Femur (tissue), 1 donor: ENCODE data around the gene RPS6KC1.
"Not testable (repeated sequence)": the region's sequence is repeated elsewhere in the genome, so short reads cannot be mapped to it uniquely, and the experiment has no call there.

ENCODE experiments used
- DNase-seq: peaks from one replicate; pipeline ENCODE4 v3.0.0-alpha.2; 2017

The RPS6KC1 gene

GRCh38 chr1:213051127-213051880, at the start of gene RPS6KC1:
Gene RPS6KC1 (plus strand): TSS chr1:213051241. CDS start chr1:213051405, 164 bp downstream.
- peak; percentile 90 for DNase-seq

GRCh38 chr1:213003256-213003655, 47.8 kb upstream of the RPS6KC1 start:
- no peak for DNase-seq

- DNase-seq: no peak
Measured at GRCh38 chr1:213008564-213008963, 42.5 kb upstream of the RPS6KC1 start.

- DNase-seq: no peak
Measured at GRCh38 chr1:213014642-213015041, 36.4 kb upstream of the RPS6KC1 start.

- DNase-seq: peak; percentile 98
Measured at GRCh38 chr1:213015099-213016050, 35.7 kb upstream of the RPS6KC1 start, which contains the start of gene ANGEL2. Gene ANGEL2 (minus strand): TSS chr1:213015867. CDS start chr1:213015671, 196 bp downstream.

GRCh38 chr1:213017447-213018273, 33.4 kb upstream of the RPS6KC1 start:
- DNase-seq: no peak

- no peak for DNase-seq
Measured at GRCh38 chr1:213019450-213019849, 31.6 kb upstream of the RPS6KC1 start.

GRCh38 chr1:213020016-213020415, 31.0 kb upstream of the RPS6KC1 start:
- DNase-seq: no peak

GRCh38 chr1:213027024-213027423, 24.0 kb upstream of the RPS6KC1 start:
- not testable (repeated sequence) for DNase-seq

- DNase-seq: no peak
Measured at GRCh38 chr1:213032651-213033050, 18.4 kb upstream of the RPS6KC1 start.

- DNase-seq: no peak
Measured at GRCh38 chr1:213034713-213035112, 16.3 kb upstream of the RPS6KC1 start.

- no peak for DNase-seq
Measured at GRCh38 chr1:213035573-213035972, 15.5 kb upstream of the RPS6KC1 start.

- DNase-seq: no peak
Measured at GRCh38 chr1:213041443-213041842, 9.6 kb upstream of the RPS6KC1 start.

- not testable (repeated sequence) for DNase-seq
Measured at GRCh38 chr1:213045321-213046226, 5.5 kb upstream of the RPS6KC1 start.

GRCh38 chr1:213049232-213049631, 1.8 kb upstream of the RPS6KC1 start:
- DNase-seq: no peak

GRCh38 chr1:213050745-213051126, 305 bp upstream of the RPS6KC1 start:
- DNase-seq: no peak

GRCh38 chr1:213051881-213052202, 801 bp downstream of the RPS6KC1 start:
- DNase-seq: no peak

GRCh38 chr1:213053455-213053854, 2.4 kb downstream of the RPS6KC1 start:
- no peak for DNase-seq

GRCh38 chr1:213054142-213054541, 3.1 kb downstream of the RPS6KC1 start:
- no peak for DNase-seq

- no peak for DNase-seq
Measured at GRCh38 chr1:213054733-213055591, 3.9 kb downstream of the RPS6KC1 start.

- no peak for DNase-seq
Measured at GRCh38 chr1:213055767-213056166, 4.7 kb downstream of the RPS6KC1 start.
